Fibroblast of lung (primary cell): Measurements from ENCODE around the gene ANO2. TPM values are rescaled to one million over a fixed set of nuclear protein-coding genes. Genes with fewer than 3 reads are reported as not detected.

Experiments
- DNase-seq, 2 donors: peaks; one replicate each; pipeline versions ENCODE4 v3.0.0 to v3.0.0-alpha.2; 2010; ENCODE audit warnings: low read depth in 2 of 2
- H2AFZ ChIP-seq: 2 replicates; pipeline ENCODE4 v1.5.1; 2012; ENCODE audit warnings: low read length, control low read depth, inconsistent platforms
- H3K27ac ChIP-seq: 2 replicates; pipeline ENCODE4 v1.5.1; 2011; ENCODE audit warnings: low read length, control low read depth; ENCODE audit not compliant: insufficient read depth
- H3K27me3 ChIP-seq: 2 replicates; pipeline ENCODE4 v1.5.1; 2011; ENCODE audit warnings: mild to moderate bottlenecking, low read length; ENCODE audit not compliant: control insufficient read depth, insufficient read depth
- H3K36me3 ChIP-seq: 2 replicates; pipeline ENCODE4 v1.5.1; 2011; ENCODE audit warnings: low read length; ENCODE audit not compliant: control insufficient read depth, insufficient read depth
- H3K4me1 ChIP-seq: 2 replicates; pipeline ENCODE4 v1.5.1; 2011; ENCODE audit warnings: low read length; ENCODE audit not compliant: control insufficient read depth, insufficient read depth; ENCODE audit errors: extremely low read depth
- H3K4me2 ChIP-seq: 2 replicates; pipeline ENCODE4 v1.5.1; 2011; ENCODE audit warnings: low read length, control low read depth; ENCODE audit not compliant: insufficient read depth; ENCODE audit errors: extremely low read depth
- H3K4me3 ChIP-seq, 4 experiments: fragments of 200-600 bp in 1 of 4; sonication (generic) in 1 of 4; replicated peaks in 1 of 4; 2 replicates each; pipeline ENCODE4 v1.5.1; 2011 to 2016; ENCODE audit warnings: low read length in 4 of 4, low read depth in 3 of 4, mild to moderate bottlenecking in 3 of 4, control low read depth in 2 of 4, inconsistent platforms in 1 of 4, mixed read lengths in 1 of 4; ENCODE audit not compliant: insufficient read depth in 1 of 4; ENCODE audit errors: control extremely low read depth in 1 of 4
- H3K79me2 ChIP-seq: 2 replicates; pipeline ENCODE4 v1.5.1; 2012; ENCODE audit warnings: mild to moderate bottlenecking, low read length, inconsistent platforms; ENCODE audit not compliant: control insufficient read depth, insufficient read depth
- H3K9ac ChIP-seq: 2 replicates; pipeline ENCODE4 v1.5.1; 2011; ENCODE audit warnings: mild to moderate bottlenecking, low read length, control low read depth; ENCODE audit not compliant: insufficient read depth
- H3K9me3 ChIP-seq: 2 replicates; pipeline ENCODE4 v1.5.1; 2012; ENCODE audit warnings: low read depth, low read length; ENCODE audit not compliant: control insufficient read depth, insufficient read depth
- H4K20me1 ChIP-seq: 2 replicates; pipeline ENCODE4 v1.5.1; 2011; ENCODE audit warnings: low read length; ENCODE audit not compliant: control insufficient read depth, insufficient read depth; ENCODE audit errors: extremely low read depth
- EZH2 ChIP-seq: IDR thresholded peaks from 2 replicates; pipeline ENCODE4 v1.5.1; 2012; ENCODE audit warnings: low read length, control low read depth, mild to moderate bottlenecking; ENCODE audit errors: missing control alignments
- polyA plus RNA-seq, 2 donors: library from polyadenylated mRNA; depleted of rRNA in 1 of 2; stranded (reverse) in 1 of 2; unstranded in 1 of 2; fragments of >200 nt; gene quantifications; 2 replicates each; pipeline ENCODE4 v1.2.1, GENCODE V29; 2011 to 2012; ENCODE audit warnings: missing spikeins in 1 of 2
- total RNA-seq: library from RNA; depleted of rRNA; stranded (reverse); fragments of >200 nt; gene quantifications from 2 replicates; pipeline ENCODE4 v1.2.1, GENCODE V29; 2014
- TF ChIP-seq, protein P1 (sequence below), 2 donors: IDR thresholded peaks in 1 of 2; conservative IDR thresholded peaks in 1 of 2; 1 replicate in 1 of 2; 2 replicates in 1 of 2; pipeline ENCODE4 v1.5.1; 2011 to 2012; ENCODE audit warnings: low read length in 2 of 2, control low read depth in 1 of 2, inconsistent platforms in 1 of 2, low read depth in 1 of 2, mild to moderate bottlenecking in 1 of 2

The ANO2 gene
- total and polyA plus RNA-seq, 2 donors (not counting 1 experiment from before 2014, with no cell fraction given), result 0.15 to 0.17 TPM

DNA sequence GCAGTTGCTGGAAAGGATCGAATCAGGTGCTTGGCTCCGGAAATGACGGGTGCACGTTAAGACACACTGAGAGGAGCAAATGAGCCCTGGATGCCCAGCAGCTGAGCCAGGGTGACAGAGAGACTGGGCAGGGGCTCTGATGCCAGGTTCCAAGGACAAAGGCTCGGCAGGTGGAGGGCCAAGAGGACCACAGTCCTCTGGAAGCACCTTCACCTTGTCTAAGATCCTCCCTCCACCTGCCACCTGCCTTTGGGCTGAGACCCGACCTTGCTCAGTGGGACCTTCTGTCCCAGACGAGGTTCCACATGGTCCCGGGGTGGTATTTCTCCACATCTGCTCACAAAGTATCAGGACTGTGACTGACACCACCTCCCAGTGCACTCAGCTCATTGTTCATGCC is 1.0 kb downstream of the ANO2 start:
- no peak for DNase-seq
- H3K4me3 ChIP-seq, result no peak overlapping the region
- H3K27me3 ChIP-seq, result peaks cover 42% of the 10 kb centered on the region
- no peaks in the 10 kb centered on the region for H3K9me3 ChIP-seq
- no peaks in the 10 kb centered on the region for H3K4me1 ChIP-seq
- TF ChIP-seq, protein P1, sequence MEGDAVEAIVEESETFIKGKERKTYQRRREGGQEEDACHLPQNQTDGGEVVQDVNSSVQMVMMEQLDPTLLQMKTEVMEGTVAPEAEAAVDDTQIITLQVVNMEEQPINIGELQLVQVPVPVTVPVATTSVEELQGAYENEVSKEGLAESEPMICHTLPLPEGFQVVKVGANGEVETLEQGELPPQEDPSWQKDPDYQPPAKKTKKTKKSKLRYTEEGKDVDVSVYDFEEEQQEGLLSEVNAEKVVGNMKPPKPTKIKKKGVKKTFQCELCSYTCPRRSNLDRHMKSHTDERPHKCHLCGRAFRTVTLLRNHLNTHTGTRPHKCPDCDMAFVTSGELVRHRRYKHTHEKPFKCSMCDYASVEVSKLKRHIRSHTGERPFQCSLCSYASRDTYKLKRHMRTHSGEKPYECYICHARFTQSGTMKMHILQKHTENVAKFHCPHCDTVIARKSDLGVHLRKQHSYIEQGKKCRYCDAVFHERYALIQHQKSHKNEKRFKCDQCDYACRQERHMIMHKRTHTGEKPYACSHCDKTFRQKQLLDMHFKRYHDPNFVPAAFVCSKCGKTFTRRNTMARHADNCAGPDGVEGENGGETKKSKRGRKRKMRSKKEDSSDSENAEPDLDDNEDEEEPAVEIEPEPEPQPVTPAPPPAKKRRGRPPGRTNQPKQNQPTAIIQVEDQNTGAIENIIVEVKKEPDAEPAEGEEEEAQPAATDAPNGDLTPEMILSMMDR (conservative IDR thresholded peaks at IDR 0.05 in 1 of 2, IDR thresholded peaks at IDR 0.05 in 1 of 2; ENCODE audit: low read depth in 1 of 2, low read length in 2 of 2), result no peak
- TF ChIP-seq EZH2, result no peak
- H3K4me2 ChIP-seq, result no peak overlapping the region
- no peak overlapping the region for H2AFZ ChIP-seq
- H3K27ac ChIP-seq, result no peak overlapping the region
- no peaks in the 10 kb centered on the region for H4K20me1 ChIP-seq
- H3K79me2 ChIP-seq, result no peaks in the 10 kb centered on the region
- no peak overlapping the region for H3K9ac ChIP-seq
- H3K36me3 ChIP-seq, result no peaks in the 10 kb centered on the region

DNA sequence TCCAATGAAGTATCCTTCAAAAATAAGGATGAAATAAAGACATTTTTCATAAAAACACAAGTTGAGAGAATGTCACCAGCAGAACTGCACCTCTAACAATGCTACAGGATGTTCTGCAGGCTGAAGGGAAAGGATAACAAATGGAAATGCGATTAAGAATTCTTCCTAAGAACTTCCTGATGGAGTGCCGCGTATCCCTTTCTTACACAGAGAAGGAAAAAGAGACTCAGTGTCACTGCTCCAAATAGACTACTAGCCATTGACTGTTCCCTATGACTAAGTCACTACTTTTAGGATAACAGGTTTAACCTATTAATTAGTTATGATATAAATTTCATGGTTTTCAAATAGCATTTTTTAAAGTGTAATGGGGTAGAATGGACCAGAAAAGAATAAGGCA is 3.2 kb downstream of the ANO2 start:
- Histone ChIP-seq H3K4me1 (no peaks in the 10 kb centered on the region), H3K79me2 (no peaks in the 10 kb centered on the region), H3K4me3 (no peak overlapping the region), H3K27ac (no peak overlapping the region), H3K9me3 (no peaks in the 10 kb centered on the region), H3K27me3 (peaks cover 37% of the 10 kb centered on the region), H4K20me1 (no peaks in the 10 kb centered on the region), H3K9ac (no peak overlapping the region), H3K4me2 (no peak overlapping the region), H2AFZ (no peak overlapping the region), H3K36me3 (no peaks in the 10 kb centered on the region)
- TF ChIP-seq EZH2, result no peak
- TF ChIP-seq, protein P1 (conservative IDR thresholded peaks at IDR 0.05 in 1 of 2, IDR thresholded peaks at IDR 0.05 in 1 of 2; ENCODE audit: low read depth in 1 of 2, low read length in 2 of 2), result no peak
- no peak for DNase-seq

DNA sequence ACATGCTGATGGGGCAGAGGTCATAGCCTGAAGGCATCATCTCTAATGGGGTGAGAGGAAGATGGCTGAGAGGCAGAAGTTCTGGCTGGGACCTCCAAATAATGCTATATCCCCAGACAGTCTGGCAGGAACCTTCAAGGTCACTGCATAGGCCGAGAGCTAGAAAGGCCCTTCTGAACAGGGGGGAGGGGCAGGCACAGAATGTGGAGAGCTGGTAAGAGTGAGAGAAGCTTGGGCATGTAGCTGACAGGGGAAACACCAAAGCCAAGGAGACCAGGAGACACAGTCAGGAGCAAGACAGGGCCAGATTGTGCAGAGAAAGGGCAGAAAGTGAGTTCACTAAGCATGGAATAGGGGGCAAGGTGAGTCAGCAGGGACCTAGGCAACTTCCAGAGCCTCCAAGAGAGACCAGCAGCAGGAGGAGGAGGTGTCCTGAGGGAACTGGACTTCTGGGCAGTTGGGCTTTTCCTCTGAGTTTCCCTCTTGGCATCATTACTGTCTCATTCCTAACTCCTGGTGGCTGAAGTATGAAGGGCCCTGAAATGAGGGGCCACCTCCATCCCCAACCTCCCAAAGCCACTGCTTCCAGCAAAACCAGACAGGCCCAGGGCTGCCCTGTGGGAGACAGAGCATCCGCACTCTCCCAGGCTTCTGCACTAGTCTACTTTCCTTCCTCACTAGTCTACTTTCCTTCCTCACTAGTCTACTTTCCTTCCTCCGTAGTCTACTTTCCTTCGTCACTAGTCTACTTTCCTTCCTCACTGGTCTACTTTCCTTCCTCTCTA is 17.1 kb downstream of the ANO2 start:
- no peaks in the 10 kb centered on the region for H3K27me3 ChIP-seq

More for the DNA sequence above, 17.1 kb downstream of the ANO2 start:
- no peaks in the 10 kb centered on the region for H3K79me2 ChIP-seq
- no peaks in the 10 kb centered on the region for H3K36me3 ChIP-seq
- DNase-seq, result no peak
- H3K9ac ChIP-seq, result no peak overlapping the region
- H4K20me1 ChIP-seq, result no peaks in the 10 kb centered on the region
- no peaks in the 10 kb centered on the region for H3K4me1 ChIP-seq
- no peak for TF ChIP-seq EZH2
- TF ChIP-seq, protein P1 (conservative IDR thresholded peaks at IDR 0.05 in 1 of 2, IDR thresholded peaks at IDR 0.05 in 1 of 2; ENCODE audit: low read depth in 1 of 2, low read length in 2 of 2), result no peak
- no peaks in the 10 kb centered on the region for H3K9me3 ChIP-seq
- H3K4me2 ChIP-seq, result no peak overlapping the region
- H2AFZ ChIP-seq, result no peak overlapping the region
- H3K4me3 ChIP-seq, result no peak overlapping the region
- no peak overlapping the region for H3K27ac ChIP-seq
